GM12878 (cell line): Measurements from ENCODE around the gene MID1. TPM values are rescaled to one million over a fixed set of nuclear protein-coding genes. Genes with fewer than 3 reads are reported as not detected.

ENCODE experiments used
- ATAC-seq: fragments of 200-7000 bp; cut with Tn5 transposase; 3 replicates; pipeline ENCODE4 v1.9.1; 2020; ENCODE audit warnings: mild to moderate bottlenecking, moderate library complexity
- BruUV-seq: library from RNA; stranded (reverse); fragments of 400-500 nt; replicated peaks from 2 replicates; lab custom pipeline; 2021; lab: Mats Ljungman, UMichigan
- CTCF ChIA-PET: fragments of 300-600 bp; sonication (Branson Sonifier 250); formaldehyde crosslinking; extraction: SDS; loops from one replicate; lab custom pipeline; 2021; ENCODE audit warnings: inconsistent platforms; lab: Yijun Ruan, JAX
- POLR2A ChIA-PET: fragments of 350-600 bp; formaldehyde crosslinking; extraction: SDS; loops from one replicate; lab custom pipeline; 2021; ENCODE audit warnings: inconsistent platforms; lab: Charles Lee
- RAD21 ChIA-PET: fragments of 300-600 bp; sonication (Branson Sonifier 250); formaldehyde crosslinking; loops from one replicate; lab custom pipeline; 2023; ENCODE audit warnings: antibody characterized with exemption; ENCODE audit not compliant: unreplicated experiment; lab: Charles Lee
- SMC1A ChIA-PET: fragments of 300-600 bp; sonication (Branson Sonifier 250); formaldehyde crosslinking; loops from one replicate; lab custom pipeline; 2023; ENCODE audit not compliant: unreplicated experiment, uncharacterized antibody; lab: Charles Lee
- DNase-seq: peaks from one replicate; pipeline ENCODE4 v3.0.0-alpha.2; 2011; ENCODE audit warnings: low read depth, low spot score
- FAIRE-seq: peaks from 3 replicates; lab custom pipeline; 2011; peaks lifted over from hg19 to GRCh38; lab: Jason Lieb, UNC
- H2AFZ ChIP-seq: 2 replicates; pipeline ENCODE4 v1.6.0; 2011; ENCODE audit warnings: low read depth, low read length, control low read depth; ENCODE audit not compliant: control insufficient read depth
- H3K27ac ChIP-seq: 2 replicates; pipeline ENCODE4 v1.5.1; 2011; ENCODE audit warnings: control low read depth; ENCODE audit not compliant: control insufficient read depth, insufficient read depth
- H3K27me3 ChIP-seq, 2 experiments: replicated peaks in 1 of 2; 2 replicates each; pipeline versions ENCODE4 v1.6.0 to v1.6.1; 2011; ENCODE audit warnings: low read length in 1 of 2; ENCODE audit not compliant: control insufficient read depth in 2 of 2, insufficient read depth in 2 of 2
- H3K36me3 ChIP-seq, 2 experiments: 2 replicates each; pipeline ENCODE4 v1.5.1; 2011; ENCODE audit warnings: low read length in 1 of 2; ENCODE audit not compliant: control insufficient read depth in 2 of 2, insufficient read depth in 2 of 2
- H3K4me1 ChIP-seq: 2 replicates; pipeline ENCODE4 v1.6.1; 2011; ENCODE audit warnings: mild to moderate bottlenecking, low read length, moderate library complexity, mixed read lengths; ENCODE audit not compliant: control insufficient read depth, insufficient read depth
- H3K4me2 ChIP-seq: 2 replicates; pipeline ENCODE4 v1.6.0; 2011; ENCODE audit warnings: control low read depth; ENCODE audit not compliant: control insufficient read depth, insufficient read depth
- H3K4me3 ChIP-seq: fragments of 200-600 bp; sonication (generic); 2 replicates; pipeline ENCODE4 v1.5.1; 2016
- H3K79me2 ChIP-seq: 2 replicates; pipeline ENCODE4 v1.6.0; 2011; ENCODE audit warnings: low read length; ENCODE audit not compliant: control insufficient read depth, insufficient read depth
- H3K9ac ChIP-seq: 2 replicates; pipeline ENCODE4 v1.8.0; 2011; ENCODE audit warnings: low read length, control low read depth, mixed read lengths; ENCODE audit not compliant: control insufficient read depth, insufficient read depth
- H3K9me3 ChIP-seq: replicated peaks from 3 replicates; pipeline ENCODE4 v1.5.1; 2011; ENCODE audit warnings: mild to moderate bottlenecking, low read length; ENCODE audit not compliant: control insufficient read depth, insufficient read depth
- H4K20me1 ChIP-seq: 2 replicates; pipeline ENCODE4 v1.6.0; 2011; ENCODE audit not compliant: control insufficient read depth, insufficient read depth
- BACH1 ChIP-seq: fragments of 450-650 bp; IDR thresholded peaks from 2 replicates; pipeline ENCODE4 v1.6.1; 2017; ENCODE audit warnings: mild to moderate bottlenecking, borderline replicate concordance
- CREB1 ChIP-seq: IDR thresholded peaks from 2 replicates; pipeline ENCODE4 v1.6.1; 2012; ENCODE audit warnings: low read depth, mild to moderate bottlenecking, inconsistent platforms
- EZH2 ChIP-seq: IDR thresholded peaks from 2 replicates; pipeline ENCODE4 v1.6.1; 2012; ENCODE audit warnings: low read depth, mild to moderate bottlenecking, control low read depth, inconsistent platforms, low read length, borderline replicate concordance; ENCODE audit not compliant: control insufficient read depth
- FOS ChIP-seq: IDR thresholded peaks from 3 replicates; pipeline ENCODE4 v1.6.1; 2011; ENCODE audit warnings: borderline replicate concordance; ENCODE audit not compliant: insufficient read length; ENCODE audit errors: extremely low read depth
- IKZF2 ChIP-seq, 2 experiments: fragments of 450-650 bp; IDR thresholded peaks; 2 replicates each; pipeline ENCODE4 v1.6.1; 2017; ENCODE audit warnings: mild to moderate bottlenecking in 2 of 2, moderate library complexity in 2 of 2
- RELA ChIP-seq: fragments of 450-650 bp; IDR thresholded peaks from 2 replicates; pipeline ENCODE4 v1.8.0; 2014; ENCODE audit warnings: borderline replicate concordance; ENCODE audit not compliant: partially characterized antibody
- SMARCA5 ChIP-seq: fragments of 450-650 bp; IDR thresholded peaks from 2 replicates; pipeline ENCODE4 v1.6.1; 2017; ENCODE audit warnings: mild to moderate bottlenecking
- SMC3 ChIP-seq: IDR thresholded peaks from 2 replicates; pipeline ENCODE4 v1.6.1; 2011; ENCODE audit warnings: low read length, improper control_type of control experiment, borderline replicate concordance
- WGBS: methylation state at CpG from one replicate; pipeline ENCODE4 v1.1.6; 2016; ENCODE audit warnings: low lambda C conversion rate; ENCODE audit not compliant: insufficient replicate concordance, insufficient coverage; ENCODE audit errors: missing lambda C conversion rate; 5-methylcytosine and 5-hydroxymethylcytosine counted together
- in situ Hi-C: fragments of 300-500 bp; cut with MboI; formaldehyde crosslinking; loops from 9 replicates; pipeline ENCODE4 v1.14.3; 2018; ENCODE audit warnings: mixed read lengths
- intact Hi-C: fragments of 100-400 bp; cut with micrococcal nuclease; formaldehyde crosslinking; loops from one replicate; pipeline ENCODE4 v1.14.2; 2022; ENCODE audit not compliant: unreplicated experiment
- polyA plus RNA-seq, 11 experiments: library from polyadenylated mRNA; depleted of rRNA in 4 of 11; unstranded in 6 of 11; stranded (reverse) in 5 of 11; fragments of >200 nt; fragmentation: Nextera tagmentation in 4 of 11; fragmentation: Illumina TruSeq in 1 of 11; extraction: Ambion mirVana in 4 of 11; extraction: Trizol in 1 of 11; gene quantifications; 1 replicate in 1 of 11; 2 replicates in 10 of 11; pipeline versions ENCODE4 v1.2.1 to v1.2.3, GENCODE V29; 2011 to 2016; ENCODE audit warnings: inconsistent platforms in 2 of 11, missing spikeins in 2 of 11, low read depth in 1 of 11
- total RNA-seq, 4 experiments: library from RNA; depleted of rRNA in 3 of 4; stranded (reverse); fragments of >200 nt in 3 of 4; fragmentation: Illumina TruSeq in 1 of 4; extraction: Trizol in 1 of 4; gene quantifications; 2 replicates each; pipeline versions ENCODE4 v1.2.1 to v1.2.3, GENCODE V29; 2013 to 2021

MID1 gene
- total and polyA plus RNA-seq, 10 of the 15 experiments (the other 5 are each of a cell fraction or from before 2014, with no cell fraction given), result 0.04 to 0.51 (median 0.14) TPM; not detected in 1

- no peaks in the 10 kb centered on the region for H3K9me3 ChIP-seq
- WGBS, result 1% methylated on average over 5 of the region's 5 CpGs
- no peak overlapping the region for H3K27ac ChIP-seq
- H3K4me2 ChIP-seq, result no peak overlapping the region
- H3K4me1 ChIP-seq, result no peaks in the 10 kb centered on the region
- in situ Hi-C loops, result no loop called here
- no peaks in the 10 kb centered on the region for H3K36me3 ChIP-seq
- H3K4me3 ChIP-seq, result no peak overlapping the region
- no peak overlapping the region for H2AFZ ChIP-seq
- CTCF ChIA-PET, result no interaction called here
- H4K20me1 ChIP-seq, result no peaks in the 10 kb centered on the region
- no peaks in the 10 kb centered on the region for H3K79me2 ChIP-seq
- no peak for TF ChIP-seq RELA
- no peak for TF ChIP-seq BACH1
- no peak for TF ChIP-seq SMARCA5
- TF ChIP-seq EZH2, result no peak
- TF ChIP-seq CREB1, result no peak
- no peak for TF ChIP-seq IKZF2 (IDR thresholded peaks at IDR 0.05)
- no peak for TF ChIP-seq FOS
- TF ChIP-seq, all 136 proteins: peak for 0
- SMC1A ChIA-PET, result no interaction called here
- DNase-seq, result no peak
- no peak for ATAC-seq
- POLR2A ChIA-PET, result no interaction called here
- Histone ChIP-seq H3K27me3 (no peaks in the 10 kb centered on the region), H3K9ac (no peak overlapping the region)
- no TSS peak for BruUV-seq
- FAIRE-seq, result no peak
- intact Hi-C loops, result no loop called here
- RAD21 ChIA-PET, result no interaction called here
Observed at GRCh38 chrX:10516781-10517322, 103.5 kb downstream of the MID1 start.

- in situ Hi-C loops, result no loop called here
- no peaks in the 10 kb centered on the region for H3K4me1 ChIP-seq
- H3K9ac ChIP-seq, result no peak overlapping the region
- H3K4me3 ChIP-seq, result no peak overlapping the region
- no peaks in the 10 kb centered on the region for H3K79me2 ChIP-seq
- intact Hi-C loops, result no loop called here
- DNase-seq (no peak), ATAC-seq (no peak)
- CTCF ChIA-PET, result no interaction called here
- no peak overlapping the region for H3K4me2 ChIP-seq
- BruUV-seq, result no TSS peak
- H2AFZ ChIP-seq, result no peak overlapping the region
- WGBS, result 16% methylated on average over 6 of the region's 6 CpGs
- SMC1A ChIA-PET, result no interaction called here
- TF ChIP-seq SMC3, result no peak
- TF ChIP-seq, all 136 proteins: peak for 0
- ChIA-PET RAD21 (no interaction called here), POLR2A (no interaction called here)
- Histone ChIP-seq H4K20me1 (no peaks in the 10 kb centered on the region), H3K36me3 (no peaks in the 10 kb centered on the region), H3K27me3 (no peaks in the 10 kb centered on the region), H3K27ac (no peak overlapping the region), H3K9me3 (no peaks in the 10 kb centered on the region)
- FAIRE-seq, result no peak
Observed at GRCh38 chrX:10514891-10515290, 105.5 kb downstream of the MID1 start.
